BE2C (cell line): ENCODE results near the gene C2orf74.

Experiments
- DNase-seq: peaks from one replicate; pipeline ENCODE4 v3.0.0-alpha.2; 2020
- H3K27me3 ChIP-seq: fragments of 250-450 bp; sonication (Bioruptor Pico); 2 replicates; pipeline ENCODE4 v1.5.1; 2020; ENCODE audit warnings: mild to moderate bottlenecking
- H3K36me3 ChIP-seq: fragments of 250-450 bp; sonication (Bioruptor Pico); 2 replicates; pipeline ENCODE4 v1.5.1; 2020; ENCODE audit warnings: mild to moderate bottlenecking
- H3K4me1 ChIP-seq: fragments of 250-450 bp; sonication (Bioruptor Pico); 2 replicates; pipeline ENCODE4 v1.5.1; 2020
- H3K4me3 ChIP-seq: 2 replicates; pipeline ENCODE4 v1.5.1; 2011; ENCODE audit warnings: low read depth, low read length
- H3K9me3 ChIP-seq: fragments of 250-450 bp; sonication (Bioruptor Pico); 2 replicates; pipeline ENCODE4 v1.5.1; 2020
- TF ChIP-seq, protein P1 (sequence below): IDR thresholded peaks from 2 replicates; pipeline ENCODE4 v1.5.1; 2012; ENCODE audit warnings: mild to moderate bottlenecking, low read depth, low read length

The C2orf74 gene

DNA sequence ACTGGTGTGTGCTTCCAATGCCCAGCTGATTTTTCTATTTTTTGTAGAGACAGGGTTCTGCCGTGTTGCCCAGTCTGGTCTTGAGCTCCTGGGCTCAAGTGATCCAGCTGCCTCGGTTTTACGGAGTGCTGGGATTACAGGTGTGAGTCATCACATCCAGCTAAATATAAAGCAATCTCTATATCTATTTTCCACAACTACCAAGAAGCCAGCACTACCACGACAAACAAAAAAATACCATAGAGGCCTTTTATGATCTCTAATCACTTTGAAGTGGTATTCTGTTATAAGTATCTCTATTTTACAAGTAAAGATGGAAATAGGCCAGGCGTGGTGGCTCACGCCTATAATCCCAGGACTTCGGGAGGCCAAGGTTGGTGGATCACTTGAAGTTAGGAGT, 34.7 kb downstream of the C2orf74 start:
- H3K4me1 ChIP-seq: no peaks in the 10 kb centered on the region
- no peaks in the 10 kb centered on the region for H3K36me3 ChIP-seq
- DNase-seq: no peak
- TF ChIP-seq, protein P1, sequence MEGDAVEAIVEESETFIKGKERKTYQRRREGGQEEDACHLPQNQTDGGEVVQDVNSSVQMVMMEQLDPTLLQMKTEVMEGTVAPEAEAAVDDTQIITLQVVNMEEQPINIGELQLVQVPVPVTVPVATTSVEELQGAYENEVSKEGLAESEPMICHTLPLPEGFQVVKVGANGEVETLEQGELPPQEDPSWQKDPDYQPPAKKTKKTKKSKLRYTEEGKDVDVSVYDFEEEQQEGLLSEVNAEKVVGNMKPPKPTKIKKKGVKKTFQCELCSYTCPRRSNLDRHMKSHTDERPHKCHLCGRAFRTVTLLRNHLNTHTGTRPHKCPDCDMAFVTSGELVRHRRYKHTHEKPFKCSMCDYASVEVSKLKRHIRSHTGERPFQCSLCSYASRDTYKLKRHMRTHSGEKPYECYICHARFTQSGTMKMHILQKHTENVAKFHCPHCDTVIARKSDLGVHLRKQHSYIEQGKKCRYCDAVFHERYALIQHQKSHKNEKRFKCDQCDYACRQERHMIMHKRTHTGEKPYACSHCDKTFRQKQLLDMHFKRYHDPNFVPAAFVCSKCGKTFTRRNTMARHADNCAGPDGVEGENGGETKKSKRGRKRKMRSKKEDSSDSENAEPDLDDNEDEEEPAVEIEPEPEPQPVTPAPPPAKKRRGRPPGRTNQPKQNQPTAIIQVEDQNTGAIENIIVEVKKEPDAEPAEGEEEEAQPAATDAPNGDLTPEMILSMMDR: no peak
- H3K4me3 ChIP-seq: no peak overlapping the region
- no peaks in the 10 kb centered on the region for H3K27me3 ChIP-seq
- H3K9me3 ChIP-seq: no peaks in the 10 kb centered on the region

- TF ChIP-seq, protein P1: no peak
- H3K4me3 ChIP-seq: no peak overlapping the region
- H3K4me1 ChIP-seq: no peaks in the 10 kb centered on the region
- no peak for DNase-seq
- no peaks in the 10 kb centered on the region for H3K9me3 ChIP-seq
- H3K36me3 ChIP-seq: no peaks in the 10 kb centered on the region
- H3K27me3 ChIP-seq: no peaks in the 10 kb centered on the region
Measured at GRCh38 chr2:61205132-61205531, 43.1 kb downstream of the C2orf74 start.

- DNase-seq: no peak
Measured at GRCh38 chr2:61210332-61210981, 48.5 kb downstream of the C2orf74 start.

DNA sequence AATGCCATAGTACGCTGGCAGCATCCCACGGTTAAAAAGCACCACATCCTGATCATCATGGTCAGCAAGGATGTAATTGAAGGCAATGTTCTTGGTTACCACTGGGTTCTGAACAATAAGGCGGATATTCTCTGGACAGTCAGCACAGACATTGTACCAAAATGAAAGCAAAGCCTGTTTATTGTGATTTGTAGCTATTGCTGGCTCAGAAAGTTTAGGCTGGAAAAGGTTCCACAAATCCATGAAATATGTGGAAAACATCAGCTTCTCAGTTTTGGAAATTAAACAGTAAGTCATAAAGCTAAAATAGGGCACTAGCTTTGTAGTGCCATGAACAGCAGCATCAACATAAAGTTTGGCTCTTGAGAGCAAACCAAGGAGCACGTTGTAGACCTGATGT, 52.2 kb downstream of the C2orf74 start:
- no peaks in the 10 kb centered on the region; the same call in 1 of the 2 replicates for H3K36me3 ChIP-seq
- H3K4me1 ChIP-seq: no peaks in the 10 kb centered on the region
- no peaks in the 10 kb centered on the region for H3K27me3 ChIP-seq
- no peaks in the 10 kb centered on the region for H3K9me3 ChIP-seq
- no peak for DNase-seq
- TF ChIP-seq, protein P1: no peak
- H3K4me3 ChIP-seq: no peak overlapping the region

More at GRCh38 chr2:61210332-61210981, 48.5 kb downstream of the C2orf74 start:
- Histone ChIP-seq H3K4me1 (no peaks in the 10 kb centered on the region), H3K27me3 (no peaks in the 10 kb centered on the region), H3K4me3 (no peak overlapping the region), H3K36me3 (no peaks in the 10 kb centered on the region; the same call in 1 of the 2 replicates), H3K9me3 (no peaks in the 10 kb centered on the region)
- TF ChIP-seq, protein P1: no peak
